ENCODE measurements around the gene SYNE4. TPM values are rescaled to one million over a fixed set of nuclear protein-coding genes. Genes with fewer than 3 reads are reported as not detected.
"Not testable (repeated sequence)": the region's sequence is repeated elsewhere in the genome, so short reads cannot be mapped to it uniquely, and the experiment has no call there.

The SYNE4 gene
- total RNA-seq = under 1 TPM in 1 of 2 donors, not detected in 1; 0.27 TPM
- long read RNA-seq, partial matches to known transcripts = 0 of 1 reads
- long read RNA-seq, other reads (novel, unspliced or antisense) = 1 of 1 reads

DNA sequence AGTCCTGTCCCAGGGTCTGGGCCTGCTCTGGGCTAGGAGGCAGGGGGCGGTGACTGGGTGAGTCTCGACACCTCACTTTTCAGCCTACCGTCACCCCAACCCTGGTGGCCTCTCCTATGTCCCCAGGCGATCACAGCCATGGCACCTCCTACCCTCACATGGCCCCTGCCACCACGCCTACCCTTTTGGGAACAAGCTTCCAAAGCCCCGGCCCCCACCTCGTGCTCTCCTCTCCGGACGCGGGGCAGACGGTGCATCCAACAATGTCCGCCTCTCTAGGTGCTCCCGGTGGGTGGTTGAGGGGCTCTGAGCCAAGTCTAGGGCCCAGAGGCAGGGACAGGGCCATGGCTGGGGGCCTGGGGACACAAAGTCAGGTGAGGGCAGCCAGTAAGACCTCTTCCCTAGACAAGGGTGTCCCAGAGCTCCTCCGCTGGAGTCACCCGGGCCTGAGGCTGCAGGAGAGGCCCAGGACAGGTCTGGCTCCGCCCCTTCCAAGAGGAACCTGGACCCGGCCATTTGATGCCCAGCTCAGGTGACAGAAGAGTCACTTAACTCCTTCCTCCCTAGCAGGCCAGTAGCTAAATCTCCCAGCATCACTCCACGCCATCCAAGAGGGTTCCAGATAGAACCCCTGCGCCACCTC is at the start of gene SYNE4:
TSS of gene SYNE4 (minus strand) at position 478 of the 643 bp plus-strand sequence. CDS start at position 346, 132 bp downstream.
- intact Hi-C loops (cut with DNase I) = no loop called here
- ATAC-seq = peak in 1 of 2 donors; percentile 7

GRCh38 chr19:36054733-36055686 is 46.4 kb upstream of the SYNE4 start, which contains the start of gene WDR62:
TSS of gene WDR62 (plus strand) at chr19:36054897. CDS start at chr19:36054972, 75 bp downstream.
- intact Hi-C loops (cut with DNase I) = loop anchor here in 1 of 2 donors (10.0 kb wide), 1 partner anchor 60 kb away; the partner anchor contains the start of genes OVOL3, POLR2I and TBCB
- ATAC-seq = peak; percentile 86 to 91

More for the DNA sequence above, at the start of gene SYNE4:
- no peak for DNase-seq

DNA sequence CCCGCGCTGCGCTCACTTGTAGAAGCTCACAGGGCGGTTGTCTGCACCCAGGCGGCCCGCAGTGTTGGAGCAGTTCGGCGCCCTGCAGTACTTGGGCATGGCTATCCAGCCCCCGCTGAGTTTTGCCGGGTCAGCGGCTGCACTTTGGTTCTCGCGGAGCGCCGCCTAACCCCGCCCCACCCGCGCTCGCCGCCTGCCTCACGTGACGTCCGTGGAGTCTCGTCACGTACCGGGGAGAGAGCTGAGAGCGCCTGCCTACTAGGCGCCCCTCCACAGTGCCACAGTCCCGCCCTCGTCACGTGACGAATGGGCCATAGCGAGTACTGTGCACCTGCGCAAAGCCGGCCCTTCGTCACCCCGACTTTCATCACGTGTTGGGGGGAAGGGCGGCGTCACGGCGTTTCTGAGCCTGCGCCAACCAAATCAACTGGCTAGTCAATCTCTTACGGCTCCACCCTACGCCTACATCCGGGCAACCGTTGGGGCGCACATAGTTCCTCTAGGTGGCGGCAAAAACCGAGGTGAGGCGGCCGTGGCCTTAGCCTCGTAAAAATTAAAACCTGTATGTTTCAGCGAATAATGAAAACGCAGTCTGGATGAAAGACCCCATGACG is 45.6 kb upstream of the SYNE4 start, which contains the start of gene THAP8:
TSS of gene THAP8 (minus strand) at position 167 of the 614 bp plus-strand sequence. CDS start at position 99, 68 bp downstream.
- intact Hi-C loops (cut with DNase I) = loop anchor here in 1 of 2 donors (10.0 kb wide), 1 partner anchor 61 kb away; the partner anchor contains the start of genes OVOL3, POLR2I and TBCB
- ATAC-seq (peak; percentile 97), DNase-seq (peak; percentile 100)

More at GRCh38 chr19:36054733-36055686, 46.4 kb upstream of the SYNE4 start, which contains the start of gene WDR62:
- DNase-seq = peak; percentile 95

DNA sequence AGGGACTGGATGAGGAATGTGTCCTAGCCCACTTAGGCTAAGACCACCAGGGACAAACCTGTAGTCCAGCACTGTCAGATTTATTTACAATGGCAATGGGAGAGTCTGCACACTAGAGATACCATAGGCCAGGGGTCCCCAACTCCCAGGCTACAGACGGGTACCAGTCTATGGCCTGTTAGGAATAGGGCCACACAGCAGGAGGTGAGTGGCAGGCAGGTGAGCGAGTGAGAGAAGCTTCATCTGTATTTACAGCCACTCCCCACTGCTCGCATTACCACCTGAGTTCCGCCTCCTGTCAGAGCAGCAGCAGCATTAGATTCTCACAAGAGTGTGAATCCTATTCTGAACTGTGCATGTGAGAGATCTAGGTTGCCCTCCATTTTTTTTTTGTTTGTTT is 43.0 kb upstream of the SYNE4 start:
- intact Hi-C loops (cut with DNase I) = loop anchor here in 1 of 2 donors (10.0 kb wide), 1 partner anchor 63 kb away; the partner anchor contains the start of genes OVOL3, POLR2I and TBCB
- no peak for ATAC-seq
- DNase-seq = no peak

DNA sequence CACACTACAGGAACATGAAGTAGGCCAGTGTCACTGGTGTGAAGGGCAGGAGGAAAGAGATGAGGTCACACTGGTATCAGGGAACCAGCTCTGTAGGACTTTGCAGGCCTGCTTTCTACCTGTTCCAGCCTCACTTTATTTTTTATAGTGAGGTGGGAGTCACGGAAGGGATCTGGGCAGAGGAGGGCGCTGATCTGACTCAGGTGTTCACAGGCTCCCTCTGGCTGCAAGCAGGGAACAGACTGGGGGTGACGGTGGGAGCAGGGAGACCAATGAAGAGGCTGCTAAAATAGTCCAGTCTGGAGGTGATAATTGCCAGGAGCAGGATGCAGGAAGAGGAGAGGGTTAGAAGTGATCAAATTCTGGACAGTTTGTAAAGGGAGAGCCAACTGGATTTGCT is 42.6 kb upstream of the SYNE4 start:
- no peak for ATAC-seq

GRCh38 chr19:36049080-36049698 is 40.6 kb upstream of the SYNE4 start:
- DNase-seq = no peak
- intact Hi-C loops (cut with DNase I) = no loop called here
- no peak for ATAC-seq

More for the DNA sequence above, 42.6 kb upstream of the SYNE4 start:
- intact Hi-C loops (cut with DNase I) = loop anchor here in 1 of 2 donors (10.0 kb wide), 1 partner anchor 64 kb away; the partner anchor contains the start of genes OVOL3, POLR2I and TBCB
- no peak for DNase-seq

- intact Hi-C loops (cut with DNase I) = no loop called here
- ATAC-seq (no peak), DNase-seq (no peak)
These were observed 39.2 kb upstream of the SYNE4 start for GRCh38 chr19:36047835-36048234.

DNA sequence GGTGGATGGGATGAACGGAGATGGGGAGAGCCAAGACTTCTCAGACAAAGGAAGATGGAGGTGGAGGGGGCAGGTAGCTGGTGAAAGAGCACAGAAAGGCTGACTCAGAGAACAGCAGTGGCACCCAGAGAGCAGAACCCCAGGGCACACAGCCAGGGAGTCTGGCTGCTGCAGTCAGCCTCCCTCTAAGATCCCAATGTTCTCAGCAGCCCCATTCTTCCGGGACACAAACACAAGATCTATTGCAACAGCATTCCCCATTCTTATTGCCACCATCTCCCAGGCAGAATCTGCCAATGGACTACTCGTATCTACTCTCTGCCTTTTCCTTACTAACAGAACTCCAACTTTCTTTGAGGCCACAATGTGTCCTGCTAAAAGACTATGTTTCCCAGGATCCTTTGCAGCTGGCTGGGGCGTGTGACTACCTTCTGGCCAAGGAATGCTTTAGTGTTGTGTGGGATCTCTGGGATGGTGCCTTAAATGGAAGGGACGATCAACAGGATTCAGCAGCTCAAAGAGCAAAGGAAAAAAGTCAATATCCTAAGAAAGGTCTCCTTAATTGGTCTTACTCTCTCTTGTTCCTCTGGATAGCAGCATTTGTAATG is 37.9 kb upstream of the SYNE4 start:
- no peak for DNase-seq
- intact Hi-C loops (cut with DNase I) = no loop called here
- ATAC-seq = no peak

DNA sequence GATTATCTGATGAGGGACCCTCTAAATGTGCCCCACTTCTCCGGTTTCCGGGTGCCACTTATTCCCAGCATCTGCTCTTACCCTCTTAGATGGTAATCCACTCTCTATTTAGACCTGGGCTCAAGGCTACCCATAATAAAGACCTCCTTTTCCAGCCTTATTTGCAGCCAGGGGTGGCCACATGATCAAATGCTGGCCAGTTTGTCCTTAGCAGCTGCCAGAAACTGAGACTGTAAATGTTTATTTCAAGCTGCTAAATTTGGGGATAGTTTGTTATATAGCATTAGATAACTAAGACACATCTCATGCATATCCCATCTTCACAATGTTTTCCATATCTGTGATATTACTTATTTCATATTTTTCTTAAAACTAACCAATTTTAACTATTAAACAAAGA is 35.3 kb upstream of the SYNE4 start:
- DNase-seq (no peak), ATAC-seq (no peak)
- intact Hi-C loops (cut with DNase I) = no loop called here

DNA sequence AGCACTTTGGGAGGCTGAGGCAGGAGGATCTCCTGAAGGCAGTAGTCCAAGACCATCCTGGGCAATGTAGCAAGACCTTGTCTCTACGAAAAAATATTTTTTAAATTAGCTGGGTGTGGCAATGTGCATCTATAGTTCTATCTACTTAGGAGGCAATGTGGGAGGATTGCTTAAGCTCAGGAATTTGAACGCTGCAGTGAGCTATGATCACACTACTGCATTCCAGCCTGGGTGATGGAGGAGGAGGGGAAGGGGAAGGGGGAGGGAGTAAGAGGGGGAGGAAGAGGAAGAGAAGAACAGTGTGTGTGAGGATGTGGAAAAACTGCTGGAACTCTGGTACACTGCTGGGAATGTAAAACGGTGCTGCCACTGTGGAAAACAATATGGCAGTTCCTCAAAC is 33.2 kb upstream of the SYNE4 start:
- intact Hi-C loops (cut with DNase I) = no loop called here
- DNase-seq (no peak), ATAC-seq (peak; percentile 55 to 88)

DNA sequence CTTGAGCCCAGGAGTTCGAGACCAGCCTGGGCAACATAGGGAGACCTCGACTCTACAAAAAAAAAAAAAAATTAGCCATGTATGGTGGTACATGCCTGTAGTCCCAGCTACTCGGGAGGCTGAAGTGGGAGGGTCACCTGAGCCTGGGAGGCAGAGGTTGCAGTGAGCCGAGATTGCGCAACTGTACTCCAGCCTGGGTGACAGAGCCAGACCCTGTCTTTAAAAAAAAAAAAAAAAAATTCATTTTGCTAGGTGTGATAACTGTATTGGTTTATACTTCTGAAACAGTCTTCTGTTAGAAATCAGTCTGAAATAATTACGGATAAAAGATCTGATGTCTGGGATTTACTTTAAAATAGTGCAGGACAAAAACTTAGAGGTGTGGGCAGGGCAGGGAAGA is 32.5 kb upstream of the SYNE4 start:
- intact Hi-C loops (cut with DNase I); DNase-seq; ATAC-seq: not testable (repeated sequence)

GRCh38 chr19:36040495-36040894 is 31.9 kb upstream of the SYNE4 start:
- ATAC-seq (no peak), DNase-seq (no peak)
- intact Hi-C loops (cut with DNase I) = no loop called here

GRCh38 chr19:36032251-36033104 is 23.9 kb upstream of the SYNE4 start, which contains the start of gene CLIP3:
TSS of gene CLIP3 (minus strand) at chr19:36032873. CDS start at chr19:36032357, 516 bp downstream.
- DNase-seq = peak; percentile 71

DNA sequence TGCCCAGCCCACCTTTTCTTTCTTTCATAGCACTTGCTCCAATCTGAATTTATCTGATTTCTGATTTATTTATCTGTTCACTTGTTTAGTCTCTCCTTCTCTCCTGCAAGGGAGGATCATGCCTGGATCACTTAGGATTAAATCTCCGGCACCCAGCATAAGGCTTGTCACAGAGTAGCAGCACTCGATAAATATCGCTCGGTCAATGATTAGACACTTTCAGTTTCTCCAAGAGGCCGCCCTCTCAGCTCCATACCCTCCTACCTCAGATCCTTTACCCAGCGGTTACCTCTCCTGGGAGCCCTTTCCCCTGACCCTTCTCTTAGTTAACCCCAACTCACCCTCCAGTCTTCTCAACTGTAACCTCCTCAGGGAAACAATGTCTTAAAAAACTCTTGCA is 22.7 kb upstream of the SYNE4 start:
- ATAC-seq = no peak
- intact Hi-C loops (cut with DNase I) = no loop called here
- DNase-seq = no peak

More at GRCh38 chr19:36032251-36033104, 23.9 kb upstream of the SYNE4 start, which contains the start of gene CLIP3:
- intact Hi-C loops (cut with DNase I) = no loop called here
- ATAC-seq = peak; percentile 88 to 89

GRCh38 chr19:36030264-36031148 is 21.9 kb upstream of the SYNE4 start:
- DNase-seq (no peak), ATAC-seq (no peak)
- intact Hi-C loops (cut with DNase I) = no loop called here
